Esophagus squamous epithelium (tissue), 4 donors: Measurements from ENCODE around the gene SOX10.

Source experiments
- CTCF ChIP-seq, 6 experiments: fragments of 450-650 bp in 4 of 6; fragments of 200-600 bp in 2 of 6; sonication (generic) in 2 of 6; IDR thresholded peaks; one replicate each; pipeline ENCODE4 v1.5.1; 2016 to 2019; ENCODE audit warnings: antibody characterized with exemption in 6 of 6, mild to moderate bottlenecking in 4 of 6, moderate library complexity in 4 of 6
- POLR2A ChIP-seq, 4 donors: fragments of 450-650 bp; IDR thresholded peaks; one replicate each; pipeline ENCODE4 v1.6.1; 2017; ENCODE audit warnings: antibody characterized with exemption in 4 of 4, mild to moderate bottlenecking in 4 of 4, moderate library complexity in 3 of 4

GRCh38 chr22:38021206-38021605 is 36.9 kb upstream of the SOX10 start:
- TF ChIP-seq CTCF (IDR thresholded peaks at IDR 0.05) (no peak), POLR2A (IDR thresholded peaks at IDR 0.05) (no peak)
